ENCODE results near the gene PTGIR.
"Not testable (repeated sequence)": the region's sequence is repeated elsewhere in the genome, so short reads cannot be mapped to it uniquely, and the experiment has no call there.

The PTGIR gene

GRCh38 chr19:46637224-46637623 lies 12.3 kb upstream of the PTGIR start:
- DNase-seq, result peak; percentile 37

DNA sequence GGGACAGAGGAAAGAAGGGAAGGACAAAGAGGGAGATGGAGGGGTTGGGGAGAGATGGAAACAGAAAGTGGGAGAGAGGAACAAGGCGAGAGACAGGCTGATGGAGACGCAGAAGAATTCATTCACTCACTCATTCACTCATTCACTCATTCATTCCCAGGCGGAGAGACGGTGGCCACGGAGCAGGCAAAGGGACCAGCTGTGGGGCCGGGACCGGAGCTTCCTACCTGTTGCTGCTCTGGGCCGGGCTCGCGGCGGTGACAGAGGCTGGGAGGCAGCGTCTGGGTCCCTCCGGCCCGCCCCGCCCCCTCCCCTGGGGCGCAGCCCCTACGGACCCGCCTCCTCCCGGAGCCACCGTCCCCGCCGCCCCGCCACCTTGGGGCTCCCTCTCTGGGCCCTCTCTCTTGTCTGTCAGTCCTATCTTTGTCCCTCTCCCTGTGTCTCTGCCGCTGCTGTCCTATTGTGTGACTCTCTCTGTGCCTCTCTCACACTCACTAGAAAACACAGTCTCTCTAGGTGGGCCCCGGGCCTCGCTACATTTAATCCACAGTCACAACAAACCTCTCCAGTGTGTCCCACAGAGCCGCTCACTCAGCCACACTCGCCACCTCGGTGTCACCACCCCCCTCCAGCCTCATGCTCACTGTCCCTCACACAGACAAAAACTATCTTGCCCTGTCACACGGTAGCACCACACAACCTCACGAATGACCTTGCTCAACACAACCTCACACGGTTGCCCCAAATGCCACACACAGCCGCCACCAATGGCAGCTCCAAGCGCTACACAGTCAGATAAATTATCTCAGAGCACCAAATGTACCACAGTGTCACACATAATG lies 11.3 kb upstream of the PTGIR start, which contains the start of gene GNG8:
TSS of gene GNG8 (minus strand) at position 283 of the 842 bp plus-strand sequence. CDS start 1,520 bp downstream, outside the sequence.
- peak; percentile 32 for DNase-seq

- DNase-seq, result no peak
These were observed 9.8 kb upstream of the PTGIR start for GRCh38 chr19:46634656-46635218.

DNA sequence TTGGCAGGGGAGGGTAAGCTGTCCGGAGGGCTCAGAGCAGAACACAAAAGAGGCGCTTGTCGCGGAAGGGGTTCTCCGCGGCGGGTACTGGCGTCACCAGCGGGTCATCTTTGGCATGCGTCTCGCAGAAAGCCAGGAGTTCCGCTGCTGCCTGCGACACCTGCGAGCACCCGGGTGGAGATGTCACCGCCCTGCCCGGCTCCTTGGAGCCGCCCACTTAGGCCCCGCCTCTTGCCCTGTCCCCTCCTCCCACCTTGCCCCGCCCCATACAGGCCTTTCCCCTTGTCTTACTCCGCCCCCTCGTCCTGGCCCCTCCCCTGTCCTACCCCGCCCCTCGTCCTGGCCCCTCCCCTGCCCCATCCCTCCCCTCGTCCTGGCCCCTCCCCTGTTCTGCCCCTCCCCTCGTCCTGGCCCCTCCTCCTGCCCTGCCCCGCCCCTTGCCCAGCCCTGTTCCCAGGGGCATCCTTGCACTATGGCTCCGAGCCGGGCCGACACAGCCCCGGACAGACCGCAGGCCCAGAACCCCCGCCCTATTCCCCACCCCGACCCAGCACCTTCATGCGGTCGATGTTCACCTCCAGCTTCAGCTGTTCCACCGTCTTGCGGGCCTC lies 9.3 kb upstream of the PTGIR start:
- peak; percentile 94 for DNase-seq

GRCh38 chr19:46633130-46633529 lies 8.2 kb upstream of the PTGIR start:
- no peak for DNase-seq

DNA sequence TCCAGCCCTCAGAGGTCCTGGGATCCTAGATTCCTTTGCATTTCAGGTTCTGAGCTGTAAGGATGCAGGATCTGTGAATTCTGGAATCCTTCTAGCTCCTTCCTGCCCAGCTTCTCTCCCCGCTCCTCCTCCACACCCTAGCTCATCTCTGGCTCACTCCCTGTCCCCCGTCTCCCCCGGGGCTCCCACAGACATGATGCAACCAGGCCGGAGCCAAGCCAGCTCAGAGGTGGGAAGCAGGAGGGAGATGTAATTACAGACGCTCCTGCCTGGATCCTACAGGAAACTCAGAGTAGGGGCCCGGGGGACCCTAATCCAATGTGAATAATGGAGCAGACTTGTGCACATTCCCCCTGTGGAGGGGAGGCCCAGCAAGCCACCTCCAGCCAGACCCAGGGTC lies 6.6 kb upstream of the PTGIR start:
- no peak for DNase-seq

GRCh38 chr19:46630586-46631205 lies 5.8 kb upstream of the PTGIR start:
- DNase-seq, result no peak

DNA sequence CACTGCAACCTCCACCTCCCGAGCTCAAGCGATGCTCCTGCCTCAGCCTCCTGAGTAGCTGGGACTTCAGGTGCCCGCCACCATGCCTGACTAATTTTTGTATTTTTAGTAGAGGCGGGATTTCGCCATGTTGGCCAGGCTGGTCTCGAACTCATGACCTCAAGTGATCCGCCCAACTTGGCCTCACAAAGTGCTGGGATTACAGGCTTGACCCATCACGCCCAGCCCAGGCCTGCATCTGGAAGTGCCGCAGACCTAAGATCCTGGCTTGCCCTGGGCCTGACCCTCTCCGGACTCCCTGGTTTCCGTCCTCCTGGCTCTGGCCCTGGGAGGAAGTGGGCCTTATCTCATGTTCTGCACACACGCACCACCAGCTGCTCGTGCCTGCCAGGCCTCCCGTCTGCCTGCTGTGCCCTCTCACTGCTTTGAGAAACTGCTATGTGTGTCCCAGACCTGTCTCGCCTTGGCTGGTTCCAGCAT lies 4.7 kb upstream of the PTGIR start:
- DNase-seq, result no peak

DNA sequence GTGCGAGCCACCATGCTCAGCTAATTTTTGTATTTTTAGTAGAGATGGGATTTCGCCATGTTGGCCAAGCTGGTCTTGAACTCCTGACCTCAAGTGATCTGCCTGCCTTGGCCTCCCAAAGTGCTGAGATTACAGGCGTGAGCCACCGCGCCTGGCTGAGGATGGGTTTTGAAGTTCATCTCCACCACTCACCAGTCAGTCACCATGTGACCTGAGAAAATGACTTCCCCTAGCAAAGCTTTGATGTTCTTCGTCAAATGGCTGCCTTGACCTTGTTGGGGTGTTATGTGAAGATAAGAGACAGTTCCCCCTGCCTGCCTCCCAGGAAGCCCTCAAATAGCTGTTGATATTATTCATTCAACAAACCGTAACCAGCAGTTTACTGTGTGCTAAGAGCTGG lies 4.1 kb upstream of the PTGIR start:
- not testable (repeated sequence) for DNase-seq

GRCh38 chr19:46626446-46626845 lies 1.6 kb upstream of the PTGIR start:
- DNase-seq, result no peak

DNA sequence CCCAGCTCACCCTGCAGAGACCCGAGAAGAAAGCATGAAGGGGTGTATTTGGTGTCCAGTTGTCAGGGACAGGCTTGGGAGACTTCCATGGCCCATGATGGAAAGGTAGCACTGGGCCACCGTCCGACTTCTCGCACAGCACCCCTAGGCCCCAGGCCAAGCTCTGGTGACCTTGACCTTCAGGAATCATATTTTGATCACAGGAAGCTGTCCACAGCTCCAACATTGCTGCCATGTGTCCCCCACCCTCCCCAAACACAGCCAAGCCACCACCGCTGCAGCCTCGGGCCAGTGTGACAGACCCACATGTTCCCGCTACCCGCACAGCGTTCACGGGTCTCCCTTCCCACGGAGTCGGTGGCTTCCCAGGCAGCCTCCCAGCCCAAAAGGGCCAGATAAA lies 842 bp upstream of the PTGIR start:
- DNase-seq, result no peak

DNA sequence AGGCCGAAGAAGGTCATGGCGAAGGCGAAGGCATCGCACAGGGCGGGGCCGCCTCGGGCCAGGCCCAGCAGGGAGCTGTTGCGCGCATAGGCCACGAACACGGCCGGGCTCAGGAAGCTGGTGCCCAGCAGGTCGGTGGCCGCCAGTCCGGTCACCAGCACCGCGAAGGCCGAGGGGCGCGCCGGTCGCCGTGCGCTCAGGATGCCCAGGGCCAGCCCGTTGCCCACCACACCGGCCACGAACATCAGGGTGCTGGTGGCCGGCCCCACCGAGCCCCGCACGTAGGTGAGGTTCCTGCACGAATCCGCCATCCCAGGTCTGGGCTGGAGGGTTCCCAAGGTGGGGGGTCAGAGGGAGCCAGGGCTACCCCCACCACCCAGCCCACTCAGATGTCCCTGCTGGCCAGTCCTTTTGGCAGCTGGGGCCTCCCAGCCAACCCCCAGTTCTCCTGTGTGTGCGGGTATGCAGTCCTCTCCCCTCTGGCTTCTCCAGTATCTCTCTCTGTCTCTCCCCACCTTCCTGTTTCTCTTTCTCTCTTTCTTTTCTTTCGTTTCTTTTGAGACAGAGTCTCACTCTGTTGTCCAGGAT lies 880 bp downstream of the PTGIR start:
- DNase-seq, result no peak

GRCh38 chr19:46622118-46622446 lies 2.8 kb downstream of the PTGIR start:
- DNase-seq, result no peak

DNA sequence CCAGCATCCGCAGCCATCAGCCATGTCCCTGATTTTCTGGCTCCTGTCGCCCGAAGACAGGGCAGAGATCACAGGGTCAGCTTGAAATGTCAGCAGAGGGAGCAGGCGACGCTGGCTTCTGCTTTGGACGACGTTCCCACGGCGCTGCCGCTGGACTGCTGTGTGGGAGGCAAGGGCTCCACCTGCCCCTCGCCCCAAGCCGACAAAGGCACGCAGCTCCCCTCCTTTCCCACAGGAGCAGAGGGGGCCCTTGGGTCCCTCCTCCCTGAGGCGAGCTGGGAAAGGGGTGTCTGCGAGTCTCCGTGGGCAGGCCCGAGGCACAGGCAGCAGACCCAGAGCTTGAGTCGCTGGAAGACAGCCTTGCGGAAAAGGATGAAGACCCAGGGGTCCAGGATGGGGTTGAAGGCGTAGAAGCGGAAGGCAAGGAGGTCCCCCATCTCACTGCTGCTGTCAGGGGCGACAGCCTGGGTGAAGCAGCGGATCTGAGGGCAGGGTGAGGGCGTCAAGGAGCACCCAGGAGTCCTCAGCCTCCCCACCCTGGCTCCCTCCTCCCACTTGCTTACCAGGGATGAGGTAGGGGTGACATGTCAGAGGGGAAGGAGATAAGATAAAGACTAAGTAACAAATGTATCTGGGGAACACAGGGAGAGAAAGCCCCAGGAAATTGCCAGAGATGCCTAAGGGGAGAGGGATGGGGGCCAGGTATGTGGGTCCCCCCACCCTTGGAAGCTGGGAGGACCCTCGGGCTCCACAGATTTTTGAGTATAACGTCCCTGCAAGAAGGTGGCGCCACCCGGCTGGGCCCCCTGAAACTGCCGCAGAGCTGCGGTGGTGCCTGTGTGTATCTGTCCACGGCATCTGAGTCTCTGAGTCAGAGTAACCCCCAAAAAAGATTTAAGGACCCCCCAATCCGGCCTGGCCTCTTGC lies 3.4 kb downstream of the PTGIR start:
- no peak for DNase-seq

DNA sequence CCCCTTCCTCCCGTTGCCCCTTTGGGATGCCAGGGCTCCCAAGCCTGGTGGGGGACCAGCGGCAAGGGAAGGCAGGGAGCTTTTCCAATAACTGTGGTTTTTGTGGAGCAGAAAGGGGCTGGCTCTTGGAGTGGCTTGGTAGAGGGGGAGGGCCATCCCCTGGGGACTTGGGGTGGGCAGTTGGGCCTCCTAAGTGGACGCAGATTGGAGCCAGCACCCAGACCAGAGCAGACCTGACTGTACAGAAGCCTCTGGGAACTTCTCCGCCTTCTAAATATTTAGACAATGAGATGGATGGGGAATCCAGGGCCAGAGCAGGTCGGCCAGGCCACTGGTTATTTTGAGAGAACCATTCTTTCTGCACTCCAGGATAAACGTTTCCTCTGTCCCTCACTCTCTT lies 4.2 kb downstream of the PTGIR start:
- no peak for DNase-seq

- DNase-seq, result no peak
These were observed 4.6 kb downstream of the PTGIR start for GRCh38 chr19:46620267-46620666.

- DNase-seq, result no peak
These were observed 6.1 kb downstream of the PTGIR start for GRCh38 chr19:46618670-46619231.

- DNase-seq, result no peak
These were observed 7.3 kb downstream of the PTGIR start for GRCh38 chr19:46617601-46618000.

GRCh38 chr19:46616631-46617322 lies 8.1 kb downstream of the PTGIR start:
- peak; percentile 52 for DNase-seq

DNA sequence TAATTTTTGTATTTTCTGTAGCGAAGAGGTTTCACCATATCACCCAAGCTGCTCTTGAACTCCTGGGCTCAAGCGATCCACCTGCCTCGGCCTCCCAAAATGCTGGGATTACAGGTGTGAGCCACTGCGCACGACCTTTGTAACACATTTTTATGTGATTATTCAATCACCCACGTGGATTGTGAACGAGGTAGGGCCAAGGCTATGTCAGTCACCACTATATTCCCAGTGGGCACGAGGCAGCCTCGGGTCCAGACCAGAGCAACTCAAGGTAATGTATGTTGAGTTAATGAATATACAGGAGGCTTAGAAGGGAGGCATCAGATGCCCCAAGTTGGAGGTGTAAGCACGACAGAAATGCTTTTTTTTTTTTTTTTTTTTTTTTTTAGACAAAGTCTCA lies 8.9 kb downstream of the PTGIR start:
- no peak for DNase-seq

GRCh38 chr19:46614114-46614722 lies 10.7 kb downstream of the PTGIR start:
- peak; percentile 84 for DNase-seq
